GM12874 (cell line): ENCODE measurements around the gene SLC28A3.

ENCODE experiments used
- CTCF ChIP-seq: IDR thresholded peaks from 2 replicates; pipeline ENCODE4 v1.5.1; 2011; ENCODE audit warnings: low read depth, mild to moderate bottlenecking, control low read depth, low read length, moderate library complexity; ENCODE audit not compliant: insufficient read depth

Gene SLC28A3

GRCh38 chr9:84361645-84362044 lies 21.1 kb upstream of the SLC28A3 start:
- no peak for TF ChIP-seq CTCF

GRCh38 chr9:84357275-84357674 lies 16.7 kb upstream of the SLC28A3 start:
- no peak for TF ChIP-seq CTCF

GRCh38 chr9:84354035-84354434 lies 13.5 kb upstream of the SLC28A3 start:
- TF ChIP-seq CTCF = no peak

- TF ChIP-seq CTCF = no peak
Observed at GRCh38 chr9:84349671-84350070, 9.1 kb upstream of the SLC28A3 start.

- TF ChIP-seq CTCF = no peak
Observed at GRCh38 chr9:84343111-84343521, 2.6 kb upstream of the SLC28A3 start.

GRCh38 chr9:84339962-84340361 lies 596 bp downstream of the SLC28A3 start:
- TF ChIP-seq CTCF = no peak

GRCh38 chr9:84339503-84339902 lies 1.1 kb downstream of the SLC28A3 start:
- TF ChIP-seq CTCF = no peak

GRCh38 chr9:84338792-84339191 lies 1.8 kb downstream of the SLC28A3 start:
- TF ChIP-seq CTCF = no peak
